ENCODE measurements around the gene ANKRD27.

Gene ANKRD27

GRCh38 chr19:32650671-32651070 is 24.3 kb downstream of the ANKRD27 start:
- no peak for DNase-seq

GRCh38 chr19:32649751-32650150 is 25.2 kb downstream of the ANKRD27 start:
- no peak for DNase-seq

DNA sequence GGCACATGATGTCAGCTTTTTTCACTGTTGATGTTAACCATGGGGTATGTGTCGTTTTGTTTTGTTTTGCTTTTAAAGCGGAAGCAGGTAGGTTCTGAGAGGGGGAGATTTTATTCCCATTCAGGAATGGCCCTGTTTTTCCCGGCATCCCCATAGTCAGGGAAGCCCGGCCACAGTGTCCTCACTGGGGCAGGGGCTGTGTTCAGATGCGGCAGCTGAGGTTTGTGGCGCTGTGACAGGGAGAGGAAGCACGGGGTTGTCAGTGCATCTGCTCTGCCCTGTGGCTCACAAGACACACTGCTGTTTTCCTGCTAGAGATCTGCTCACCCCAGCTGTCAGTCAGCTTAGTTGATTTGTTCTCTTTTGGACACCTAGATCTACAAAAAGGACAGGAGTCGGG is 27.6 kb downstream of the ANKRD27 start:
- no peak for DNase-seq

DNA sequence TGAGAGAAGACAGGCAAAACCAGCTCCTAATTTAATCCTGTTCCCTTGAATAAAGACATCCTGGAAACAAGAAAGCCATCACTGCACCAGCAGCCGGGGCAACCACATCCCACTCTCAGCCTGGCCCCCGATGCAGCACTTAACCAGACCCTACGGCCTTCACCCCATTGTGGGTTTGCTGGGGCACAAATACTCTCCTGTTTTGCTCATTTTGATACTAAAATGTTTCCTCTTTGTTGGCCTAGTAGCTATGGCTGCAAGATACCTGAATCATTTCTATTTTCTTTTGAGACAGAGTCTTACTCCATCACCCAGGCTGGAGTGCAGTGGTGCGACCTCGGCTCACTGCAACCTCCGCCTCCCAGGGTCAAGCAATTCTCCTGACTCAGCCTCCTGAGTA is 28.4 kb downstream of the ANKRD27 start:
- no peak for DNase-seq

DNA sequence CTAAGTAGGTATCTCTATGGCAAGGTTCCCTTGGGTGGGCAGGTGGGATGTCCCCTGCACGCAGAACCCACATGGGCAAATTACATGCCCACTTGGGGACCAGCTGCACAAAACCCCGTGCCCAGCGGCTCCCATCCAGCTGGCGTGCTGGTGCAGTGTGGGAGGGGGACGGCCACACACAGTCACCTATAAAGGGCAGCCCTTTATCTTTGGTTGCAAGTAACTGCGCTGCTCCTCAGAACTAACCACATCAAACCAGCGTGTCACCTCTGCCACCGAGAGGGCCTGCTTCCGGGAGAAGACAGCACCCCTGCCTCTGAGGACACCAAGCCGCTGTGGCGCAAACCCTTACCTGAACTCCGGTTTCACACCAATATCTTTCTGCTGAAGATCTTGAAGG is 32.2 kb downstream of the ANKRD27 start:
- DNase-seq = no peak

DNA sequence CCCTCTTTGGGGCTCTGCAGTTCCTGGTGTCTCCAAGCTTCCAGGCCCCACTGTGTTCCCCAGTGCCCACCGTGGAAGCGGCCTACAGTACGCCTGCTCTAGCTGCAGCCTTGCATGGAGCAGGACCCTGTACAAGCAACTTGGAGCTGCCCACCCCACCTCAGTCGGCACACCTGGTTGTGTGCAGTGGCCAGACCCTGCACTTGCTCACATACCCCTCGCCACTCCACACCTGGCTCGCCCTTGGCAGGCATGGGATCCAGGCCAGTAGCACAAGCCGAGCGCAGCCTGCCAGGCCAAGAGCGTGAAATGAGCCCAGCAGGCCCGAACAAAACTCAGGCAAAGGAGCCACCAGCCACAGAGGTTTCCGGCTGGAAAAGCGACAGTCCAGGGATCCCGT is 36.4 kb downstream of the ANKRD27 start:
- DNase-seq = no peak

GRCh38 chr19:32637480-32637879 is 37.5 kb downstream of the ANKRD27 start:
- DNase-seq = no peak

- DNase-seq = no peak
Observed at GRCh38 chr19:32631381-32631780, 43.6 kb downstream of the ANKRD27 start.

- no peak for DNase-seq
Observed at GRCh38 chr19:32630338-32630737, 44.6 kb downstream of the ANKRD27 start.

DNA sequence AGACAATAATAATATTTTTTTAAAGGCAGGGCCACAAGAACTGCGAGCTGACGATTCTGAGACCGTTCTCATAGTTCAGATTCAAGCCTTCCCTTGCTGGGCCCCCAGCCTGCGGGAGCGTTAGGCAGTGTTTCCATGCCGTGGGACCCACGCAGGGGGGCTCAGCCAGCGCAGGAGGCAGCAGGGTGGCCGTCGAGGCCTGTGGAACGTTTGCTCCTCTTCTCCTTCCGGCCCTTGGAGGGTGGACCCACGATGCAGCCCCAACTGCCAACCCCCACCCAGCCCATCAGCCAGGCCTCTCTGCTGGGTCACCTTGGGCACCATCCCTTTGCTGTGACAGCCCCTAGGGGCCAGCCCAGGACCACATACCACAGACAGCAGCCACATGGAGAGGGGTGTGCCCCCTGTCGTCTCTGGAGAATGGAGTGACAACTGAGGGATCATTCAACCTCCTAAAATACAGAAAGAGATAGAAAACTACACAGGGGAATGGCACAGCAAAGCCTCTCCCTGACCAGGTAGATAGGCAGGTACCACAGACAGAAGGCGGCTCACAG is 47.2 kb downstream of the ANKRD27 start:
- DNase-seq = no peak

DNA sequence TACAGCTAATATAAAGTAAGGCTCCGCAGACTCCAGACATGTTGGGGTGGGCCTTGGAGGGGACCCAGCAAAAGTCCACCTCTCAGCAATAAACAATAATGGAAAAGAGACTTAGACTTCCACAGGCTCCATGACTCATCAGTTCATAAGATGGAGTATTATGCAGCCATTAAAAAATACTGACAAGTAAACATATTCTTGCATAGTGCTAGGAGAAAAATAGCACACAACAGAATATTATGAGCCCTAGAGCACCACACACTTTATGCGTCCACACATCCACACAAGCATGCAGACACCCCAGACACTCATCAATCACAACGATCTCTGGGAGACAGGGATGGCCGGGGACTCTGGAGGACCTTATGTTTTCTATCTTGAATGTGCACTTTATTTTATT is 48.0 kb downstream of the ANKRD27 start:
- no peak for DNase-seq

GRCh38 chr19:32624410-32624809 is 50.6 kb downstream of the ANKRD27 start:
- DNase-seq = no peak

- DNase-seq = no peak
Observed at GRCh38 chr19:32622002-32622401, 53.0 kb downstream of the ANKRD27 start.

GRCh38 chr19:32619051-32619685 is 55.8 kb downstream of the ANKRD27 start:
- DNase-seq = no peak

DNA sequence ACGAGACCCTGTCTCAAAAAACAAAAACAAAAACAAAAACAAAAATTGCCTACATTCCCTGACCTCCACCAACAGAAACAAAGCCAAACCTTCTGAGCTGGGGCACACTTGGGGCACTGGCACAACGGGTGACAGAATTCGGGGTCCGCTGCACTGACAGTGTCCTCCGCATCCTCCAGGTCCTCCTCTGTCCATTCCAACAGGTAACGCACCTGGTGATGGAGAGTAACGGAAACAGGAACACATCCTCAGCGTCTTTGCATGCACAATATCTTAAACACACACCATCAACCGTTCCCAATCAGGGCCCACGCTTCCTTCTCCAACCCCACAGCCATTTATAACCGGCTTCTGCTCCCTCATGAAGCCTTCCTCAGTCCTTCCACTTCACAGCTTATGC is 59.4 kb downstream of the ANKRD27 start:
- no peak for DNase-seq

DNA sequence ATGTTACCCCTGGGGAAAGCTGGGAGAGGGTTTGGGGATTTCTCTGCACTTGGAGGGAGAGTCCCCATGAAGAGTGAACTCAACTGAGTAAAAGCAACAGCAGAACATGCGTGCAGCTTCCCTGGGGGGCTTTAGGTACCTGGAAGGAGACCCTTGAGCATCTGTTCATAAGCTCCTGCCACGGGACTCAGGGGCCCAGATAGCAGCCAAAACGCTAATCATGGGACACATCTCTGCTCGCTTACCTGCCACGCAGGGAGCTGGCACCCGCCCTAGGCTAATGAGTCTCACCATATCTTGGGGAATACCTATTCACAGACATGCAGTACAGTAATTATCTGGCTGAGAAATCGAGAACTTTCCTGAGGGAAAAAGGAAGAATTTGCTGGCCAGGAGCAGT is 60.1 kb downstream of the ANKRD27 start:
- DNase-seq = no peak

- DNase-seq = no peak
Observed at GRCh38 chr19:32613008-32613407, 62.0 kb downstream of the ANKRD27 start.

DNA sequence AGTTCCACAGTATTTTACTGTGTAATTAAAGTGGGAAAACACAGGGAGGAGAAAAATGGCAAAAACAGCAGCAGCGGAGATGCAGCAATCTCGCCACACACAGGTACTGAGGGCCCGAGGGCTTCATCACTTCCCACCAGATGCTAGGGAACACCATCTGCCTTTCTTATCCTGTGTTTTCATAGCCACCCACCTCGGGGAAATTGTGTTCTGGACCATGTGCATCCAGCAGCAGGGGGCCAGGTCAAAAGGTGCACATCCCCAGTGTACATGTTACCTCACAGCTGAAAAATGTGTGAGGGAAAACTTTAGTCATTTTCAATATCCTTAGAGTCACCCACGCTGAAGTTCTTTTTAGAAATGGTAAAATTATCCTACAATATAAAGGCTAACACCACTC is 63.8 kb downstream of the ANKRD27 start:
- DNase-seq = no peak

- no peak for DNase-seq
Observed at GRCh38 chr19:32607479-32607878, 67.5 kb downstream of the ANKRD27 start.

- no peak for DNase-seq
Observed at GRCh38 chr19:32606289-32606688, 68.7 kb downstream of the ANKRD27 start.

GRCh38 chr19:32605544-32605943 is 69.4 kb downstream of the ANKRD27 start:
- no peak for DNase-seq

- DNase-seq = no peak
Observed at GRCh38 chr19:32603961-32604360, 71.0 kb downstream of the ANKRD27 start.

- DNase-seq = peak; percentile 32
Observed at GRCh38 chr19:32599736-32600157, 75.2 kb downstream of the ANKRD27 start.

- DNase-seq = no peak
Observed at GRCh38 chr19:32599258-32599657, 75.7 kb downstream of the ANKRD27 start.

DNA sequence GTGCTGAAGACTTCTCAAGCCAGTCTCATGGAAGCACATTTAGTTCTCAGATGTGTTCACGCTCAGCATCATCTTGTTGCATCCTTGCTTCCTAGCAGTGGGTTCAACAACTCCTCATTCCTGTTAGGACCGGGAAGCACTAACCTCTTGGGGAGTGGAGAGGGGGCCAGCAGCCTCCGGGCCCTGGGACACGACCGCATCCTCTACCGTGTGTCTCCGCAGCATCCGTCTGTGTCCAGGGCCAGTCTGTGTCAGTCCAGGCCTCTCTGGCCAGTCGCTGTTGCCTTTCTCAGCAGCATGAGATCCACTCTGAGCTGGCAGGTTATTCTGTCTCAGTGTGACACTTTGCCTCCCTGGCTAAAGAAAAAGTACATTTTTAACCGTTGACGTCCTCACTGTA is 77.0 kb downstream of the ANKRD27 start:
- no peak for DNase-seq
